Uterus (tissue), 4 donors: ENCODE measurements around the gene SRGAP1. TPM values are rescaled to one million over a fixed set of nuclear protein-coding genes. Genes with fewer than 3 reads are reported as not detected.
"Not testable (repeated sequence)": the region's sequence is repeated elsewhere in the genome, so short reads cannot be mapped to it uniquely, and the experiment has no call there.

Experiments used
- DNase-seq, 2 donors: peaks; one replicate each; pipeline ENCODE4 v3.0.0-alpha.2; 2019 to 2020
- H3K27ac ChIP-seq, 2 donors: fragments of 200-600 bp; sonication (generic); 1 replicate in 1 of 2; 2 replicates in 1 of 2; pipeline ENCODE4 v1.5.1; 2016 to 2018
- H3K27me3 ChIP-seq, 2 donors: fragments of 200-600 bp; sonication (generic); one replicate each; pipeline ENCODE4 v1.5.1; 2018 to 2019; ENCODE audit warnings: control low read depth in 1 of 2
- H3K36me3 ChIP-seq, 2 donors: fragments of 200-600 bp; sonication (generic); one replicate each; pipeline ENCODE4 v1.5.1; 2019; ENCODE audit warnings: control low read depth in 1 of 2
- H3K4me1 ChIP-seq, 2 donors: fragments of 200-600 bp; sonication (generic); one replicate each; pipeline ENCODE4 v1.5.1; 2018 to 2019; ENCODE audit warnings: control low read depth in 1 of 2
- H3K4me3 ChIP-seq, 2 donors: fragments of 200-600 bp; sonication (generic); 1 replicate in 1 of 2; 2 replicates in 1 of 2; pipeline ENCODE4 v1.5.1; 2018 to 2019; ENCODE audit warnings: mild to moderate bottlenecking in 1 of 2
- H3K9me3 ChIP-seq, 2 donors: fragments of 200-600 bp; sonication (generic); one replicate each; pipeline ENCODE4 v1.5.1; 2019; ENCODE audit warnings: control low read depth in 1 of 2
- CTCF ChIP-seq, 4 experiments: fragments of 200-600 bp in 2 of 4; fragments of 450-650 bp in 2 of 4; sonication (generic) in 2 of 4; IDR thresholded peaks; one replicate each; pipeline ENCODE4 v1.5.1; 2016 to 2019; ENCODE audit warnings: antibody characterized with exemption in 4 of 4, mild to moderate bottlenecking in 2 of 4, moderate library complexity in 1 of 4
- POLR2A ChIP-seq, 2 donors: fragments of 450-650 bp; IDR thresholded peaks; one replicate each; pipeline ENCODE4 v1.6.1; 2016; ENCODE audit warnings: antibody characterized with exemption in 2 of 2, mild to moderate bottlenecking in 1 of 2, moderate library complexity in 1 of 2
- intact Hi-C: fragments of 100-400 bp; cut with DNase I; formaldehyde crosslinking; loops from one replicate; pipeline ENCODE4 v1.15.1; 2023; ENCODE audit warnings: low total_unique reads
- total RNA-seq, 4 donors: library from RNA; depleted of rRNA in 3 of 4; stranded (reverse); fragments of >200 nt in 3 of 4; gene quantifications; one replicate each; pipeline versions ENCODE4 v1.1.0 to v1.2.4, GENCODE V29; 2014 to 2023
- donor health status: DM: yes; HTN: yes; CAD: no.

SRGAP1 gene
- total RNA-seq, 4 donors from 2014 or later: 10.0 to 23.0 (median 14.8) TPM

GRCh38 chr12:64128366-64128765 is 283.9 kb downstream of the SRGAP1 start:
- no peak overlapping the region for H3K4me3 ChIP-seq
- H3K36me3 ChIP-seq: no peaks in the 10 kb centered on the region
- H3K4me1 ChIP-seq: no peaks in the 10 kb centered on the region
- no peak overlapping the region for H3K27ac ChIP-seq
- intact Hi-C loops: no loop called here
- peaks cover 0 to 3% of the 10 kb centered on the region in 2 donors for H3K9me3 ChIP-seq
- no peak for TF ChIP-seq CTCF (IDR thresholded peaks at IDR 0.05)
- TF ChIP-seq POLR2A (IDR thresholded peaks at IDR 0.05): no peak
- H3K27me3 ChIP-seq: no peaks in the 10 kb centered on the region
- DNase-seq: no peak

- DNase-seq, H3K4me3 ChIP-seq, H3K27ac ChIP-seq, intact Hi-C loops, H3K36me3 ChIP-seq, H3K9me3 ChIP-seq, H3K27me3 ChIP-seq, H3K4me1 ChIP-seq: not testable (repeated sequence)
Observed at GRCh38 chr12:64130476-64130875, 286.0 kb downstream of the SRGAP1 start.

- H3K36me3 ChIP-seq, H3K27ac ChIP-seq, H3K4me1 ChIP-seq, DNase-seq, H3K4me3 ChIP-seq, H3K9me3 ChIP-seq, H3K27me3 ChIP-seq, intact Hi-C loops: not testable (repeated sequence)
Observed at GRCh38 chr12:64131456-64131855, 287.0 kb downstream of the SRGAP1 start.

GRCh38 chr12:64132672-64133071 is 288.2 kb downstream of the SRGAP1 start:
- H3K27me3 ChIP-seq, H3K36me3 ChIP-seq, H3K4me3 ChIP-seq, intact Hi-C loops, H3K27ac ChIP-seq, H3K4me1 ChIP-seq, DNase-seq, H3K9me3 ChIP-seq: not testable (repeated sequence)

GRCh38 chr12:64137117-64137516 is 292.6 kb downstream of the SRGAP1 start:
- Histone ChIP-seq H3K27ac (no peak overlapping the region), H3K36me3 (no peaks in the 10 kb centered on the region), H3K9me3 (peaks cover 0 to 8% of the 10 kb centered on the region in 2 donors), H3K4me1 (no peaks in the 10 kb centered on the region), H3K27me3 (no peaks in the 10 kb centered on the region), H3K4me3 (no peak overlapping the region)
- no peak for TF ChIP-seq CTCF (IDR thresholded peaks at IDR 0.05)
- no peak for TF ChIP-seq POLR2A (IDR thresholded peaks at IDR 0.05)
- intact Hi-C loops: no loop called here
- no peak for DNase-seq

GRCh38 chr12:64139021-64139420 is 294.5 kb downstream of the SRGAP1 start:
- H3K36me3 ChIP-seq: no peaks in the 10 kb centered on the region
- H3K27ac ChIP-seq: no peak overlapping the region
- intact Hi-C loops: no loop called here
- DNase-seq: no peak
- H3K27me3 ChIP-seq: no peaks in the 10 kb centered on the region
- TF ChIP-seq CTCF (IDR thresholded peaks at IDR 0.05) (no peak), POLR2A (IDR thresholded peaks at IDR 0.05) (no peak)
- no peaks in the 10 kb centered on the region for H3K4me1 ChIP-seq
- no peaks in the 10 kb centered on the region for H3K9me3 ChIP-seq
- no peak overlapping the region for H3K4me3 ChIP-seq

GRCh38 chr12:64142382-64142781 is 297.9 kb downstream of the SRGAP1 start:
- TF ChIP-seq POLR2A (IDR thresholded peaks at IDR 0.05): no peak
- no peak for TF ChIP-seq CTCF (IDR thresholded peaks at IDR 0.05)
- H3K36me3 ChIP-seq: no peaks in the 10 kb centered on the region

More at GRCh38 chr12:64142382-64142781, 297.9 kb downstream of the SRGAP1 start:
- Histone ChIP-seq H3K9me3 (no peaks in the 10 kb centered on the region), H3K4me3 (no peak overlapping the region), H3K27ac (no peak overlapping the region), H3K27me3 (no peaks in the 10 kb centered on the region), H3K4me1 (no peaks in the 10 kb centered on the region)
- DNase-seq: no peak
- intact Hi-C loops: no loop called here
